ENCODE data around the gene ZCCHC24. TPM values are rescaled to one million over a fixed set of nuclear protein-coding genes. Genes with fewer than 3 reads are reported as not detected.

Gene ZCCHC24
- total RNA-seq, 2 experiments from 2014 or later: 0.67 to 0.85 TPM

GRCh38 chr10:79387466-79387973, 57.9 kb downstream of the ZCCHC24 start:
- intact Hi-C loops (cut with DNase I, micrococcal nuclease): no loop called here
- DNase-seq: peak in 1 of 14 experiments; percentile 10
- H3K36me3 Mint-ChIP-seq (ENCODE audit: low read depth): no peaks in the 10 kb centered on the region
- POLR2A ChIA-PET: no interaction called here
- no peaks in the 10 kb centered on the region for H3K36me3 ChIP-seq (ENCODE audit: insufficient read depth, low read length)
- H3K27ac ChIP-seq (ENCODE audit: low read depth in 1 of 2, low read length in 2 of 2): no peak overlapping the region
- ATAC-seq (ENCODE audit: poor library complexity): no peak
- no peak overlapping the region for H3K27ac Mint-ChIP-seq
- no peak overlapping the region for H3K4me3 Mint-ChIP-seq
- H3K4me1 ChIP-seq (ENCODE audit: insufficient read depth, low read length): no peaks in the 10 kb centered on the region
- H3K27me3 Mint-ChIP-seq: no peaks in the 10 kb centered on the region
- no peaks in the 10 kb centered on the region for H3K9me3 ChIP-seq (ENCODE audit: control insufficient read depth in 1 of 2, insufficient read depth in 1 of 2, low read length in 2 of 2)
- H3K4me1 Mint-ChIP-seq (ENCODE audit: low read depth): no peaks in the 10 kb centered on the region
- H3K27me3 ChIP-seq (ENCODE audit: control insufficient read depth in 1 of 2, insufficient read depth in 2 of 2, low read length in 2 of 2): no peaks in the 10 kb centered on the region
- no peaks in the 10 kb centered on the region for H3K9me3 Mint-ChIP-seq
- no peak overlapping the region for H3K4me3 ChIP-seq (ENCODE audit: low read length)
- CTCF ChIA-PET: no interaction called here
- TF ChIP-seq, protein P1, sequence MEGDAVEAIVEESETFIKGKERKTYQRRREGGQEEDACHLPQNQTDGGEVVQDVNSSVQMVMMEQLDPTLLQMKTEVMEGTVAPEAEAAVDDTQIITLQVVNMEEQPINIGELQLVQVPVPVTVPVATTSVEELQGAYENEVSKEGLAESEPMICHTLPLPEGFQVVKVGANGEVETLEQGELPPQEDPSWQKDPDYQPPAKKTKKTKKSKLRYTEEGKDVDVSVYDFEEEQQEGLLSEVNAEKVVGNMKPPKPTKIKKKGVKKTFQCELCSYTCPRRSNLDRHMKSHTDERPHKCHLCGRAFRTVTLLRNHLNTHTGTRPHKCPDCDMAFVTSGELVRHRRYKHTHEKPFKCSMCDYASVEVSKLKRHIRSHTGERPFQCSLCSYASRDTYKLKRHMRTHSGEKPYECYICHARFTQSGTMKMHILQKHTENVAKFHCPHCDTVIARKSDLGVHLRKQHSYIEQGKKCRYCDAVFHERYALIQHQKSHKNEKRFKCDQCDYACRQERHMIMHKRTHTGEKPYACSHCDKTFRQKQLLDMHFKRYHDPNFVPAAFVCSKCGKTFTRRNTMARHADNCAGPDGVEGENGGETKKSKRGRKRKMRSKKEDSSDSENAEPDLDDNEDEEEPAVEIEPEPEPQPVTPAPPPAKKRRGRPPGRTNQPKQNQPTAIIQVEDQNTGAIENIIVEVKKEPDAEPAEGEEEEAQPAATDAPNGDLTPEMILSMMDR (IDR thresholded peaks at IDR 0.05): no peak

DNA sequence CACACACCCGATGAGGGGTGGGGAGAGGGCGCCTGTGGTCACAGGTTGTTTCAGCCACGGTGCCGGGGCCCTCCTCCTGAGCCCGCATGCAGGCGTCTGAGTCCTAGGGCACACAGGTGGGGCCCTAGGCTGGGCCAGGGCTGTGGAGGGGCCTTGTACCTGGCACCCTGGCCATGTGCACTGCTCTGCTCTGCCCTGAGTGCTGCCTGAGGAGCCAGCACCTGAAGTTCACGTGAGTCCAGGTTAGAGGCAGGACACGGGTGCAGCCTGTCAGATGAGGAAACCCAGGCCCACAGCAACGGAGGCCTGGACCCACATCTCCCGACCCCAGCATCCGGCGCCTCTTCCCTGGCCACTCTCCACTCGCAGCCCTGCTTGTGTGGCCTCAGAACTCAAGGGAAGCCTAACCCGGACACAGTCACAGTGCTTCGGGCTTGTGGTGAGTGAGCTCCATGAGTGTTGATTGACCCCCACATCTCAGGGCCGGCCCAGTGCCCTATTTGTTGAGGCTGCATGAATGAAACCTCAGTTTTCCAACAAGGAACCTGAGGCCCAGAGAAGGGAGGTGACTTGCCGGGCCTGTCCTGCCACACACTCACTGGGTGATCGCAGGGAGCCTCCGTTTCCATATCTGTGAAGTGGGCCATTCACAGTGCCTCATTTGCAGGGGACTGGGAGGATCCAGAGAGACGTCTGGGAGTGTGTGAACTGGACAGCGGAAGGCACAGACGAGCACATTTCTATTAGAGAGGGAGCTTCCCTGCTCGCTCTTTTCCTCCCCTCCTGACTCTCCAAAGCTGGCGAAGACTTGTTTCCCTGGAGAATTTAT, 58.6 kb downstream of the ZCCHC24 start:
- Mint-ChIP-seq H3K4me3 (no peak overlapping the region), H3K36me3 (ENCODE audit: low read depth) (no peaks in the 10 kb centered on the region), H3K27me3 (no peaks in the 10 kb centered on the region), H3K9me3 (no peaks in the 10 kb centered on the region), H3K4me1 (ENCODE audit: low read depth) (no peaks in the 10 kb centered on the region), H3K27ac (no peak overlapping the region)
- Histone ChIP-seq H3K9me3 (ENCODE audit: control insufficient read depth in 1 of 2, insufficient read depth in 1 of 2, low read length in 2 of 2) (no peaks in the 10 kb centered on the region), H3K27me3 (ENCODE audit: control insufficient read depth in 1 of 2, insufficient read depth in 2 of 2, low read length in 2 of 2) (no peaks in the 10 kb centered on the region), H3K27ac (ENCODE audit: low read depth in 1 of 2, low read length in 2 of 2) (no peak overlapping the region), H3K4me3 (ENCODE audit: low read length) (no peak overlapping the region), H3K36me3 (ENCODE audit: insufficient read depth, low read length) (no peaks in the 10 kb centered on the region), H3K4me1 (ENCODE audit: insufficient read depth, low read length) (no peaks in the 10 kb centered on the region)
- CTCF ChIA-PET: no interaction called here
- DNase-seq (peak in 1 of 14 experiments; percentile 27), ATAC-seq (ENCODE audit: poor library complexity) (no peak)
- TF ChIP-seq, protein P1 (IDR thresholded peaks at IDR 0.05): no peak
- intact Hi-C loops (cut with DNase I, micrococcal nuclease): no loop called here
- POLR2A ChIA-PET: no interaction called here

GRCh38 chr10:79385804-79386531, 59.5 kb downstream of the ZCCHC24 start:
- POLR2A ChIA-PET: no interaction called here
- H3K27me3 ChIP-seq (ENCODE audit: control insufficient read depth in 1 of 2, insufficient read depth in 2 of 2, low read length in 2 of 2): no peaks in the 10 kb centered on the region
- Mint-ChIP-seq H3K27me3 (no peaks in the 10 kb centered on the region), H3K36me3 (ENCODE audit: low read depth) (no peaks in the 10 kb centered on the region), H3K4me3 (no peak overlapping the region), H3K9me3 (no peaks in the 10 kb centered on the region), H3K4me1 (ENCODE audit: low read depth) (no peaks in the 10 kb centered on the region), H3K27ac (no peak overlapping the region)
- H3K36me3 ChIP-seq (ENCODE audit: insufficient read depth, low read length): no peaks in the 10 kb centered on the region
- TF ChIP-seq, protein P1 (IDR thresholded peaks at IDR 0.05): no peak
- DNase-seq: peak in 1 of 14 experiments; percentile 31
- H3K27ac ChIP-seq (ENCODE audit: low read depth in 1 of 2, low read length in 2 of 2): no peak overlapping the region
- H3K9me3 ChIP-seq (ENCODE audit: control insufficient read depth in 1 of 2, insufficient read depth in 1 of 2, low read length in 2 of 2): no peaks in the 10 kb centered on the region
- intact Hi-C loops (cut with DNase I, micrococcal nuclease): no loop called here
- no peak overlapping the region for H3K4me3 ChIP-seq (ENCODE audit: low read length)
- CTCF ChIA-PET: no interaction called here
- ATAC-seq (ENCODE audit: poor library complexity): no peak
- H3K4me1 ChIP-seq (ENCODE audit: insufficient read depth, low read length): no peaks in the 10 kb centered on the region

Data from CD4-positive, alpha-beta T cell (primary cell).